Inflammatory macrophage treated with lipopolysaccharide for 4 hours (primary cell): Measurements from ENCODE around the gene FAM13B.
A peak's percentile ranks its signal among the peaks of the same experiment; 100 is the strongest.
"Not testable (repeated sequence)": the region's sequence is repeated elsewhere in the genome, so short reads cannot be mapped to it uniquely, and the experiment has no call there.

ENCODE experiments used
- DNase-seq: peaks from one replicate; pipeline ENCODE4 v3.0.0-alpha.2; 2020

Gene FAM13B

DNA sequence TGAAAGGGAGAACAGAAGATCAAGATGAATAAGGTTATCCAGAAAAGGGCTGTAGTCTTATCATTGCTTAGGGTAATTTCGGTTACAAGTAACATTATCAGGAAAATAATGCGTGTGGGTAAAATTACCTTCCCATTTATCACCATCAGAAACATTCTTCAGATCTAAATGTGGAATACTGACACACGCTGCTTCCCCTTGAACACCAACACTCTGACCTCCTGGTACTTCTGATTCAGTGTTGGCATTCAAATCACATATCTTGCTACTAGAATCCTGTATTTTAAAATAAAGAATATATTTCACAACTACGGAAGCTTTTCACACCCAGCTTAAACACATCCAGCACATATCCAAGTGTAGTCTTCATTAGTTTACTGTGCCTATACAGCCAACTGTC, 73.4 kb downstream of the FAM13B start:
- no peak for DNase-seq

DNA sequence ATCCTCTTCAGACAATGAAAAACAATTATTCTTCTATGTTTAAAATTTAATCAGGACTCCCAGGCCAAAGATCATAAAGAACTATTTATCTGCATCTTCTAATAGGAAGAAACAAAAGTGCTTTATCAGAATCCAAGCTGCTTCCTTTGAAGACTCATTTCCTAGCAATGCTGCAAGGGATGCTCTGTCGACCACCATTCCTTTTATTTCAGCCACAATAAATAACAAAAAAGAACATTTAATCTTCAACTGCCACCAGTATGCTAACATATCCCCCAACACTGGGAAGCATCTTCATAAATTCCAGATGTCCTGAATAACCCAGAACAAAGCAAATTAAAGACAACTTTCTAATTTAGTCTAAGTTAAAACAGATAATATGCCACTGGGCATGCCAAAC, 74.9 kb downstream of the FAM13B start:
- no peak for DNase-seq

DNA sequence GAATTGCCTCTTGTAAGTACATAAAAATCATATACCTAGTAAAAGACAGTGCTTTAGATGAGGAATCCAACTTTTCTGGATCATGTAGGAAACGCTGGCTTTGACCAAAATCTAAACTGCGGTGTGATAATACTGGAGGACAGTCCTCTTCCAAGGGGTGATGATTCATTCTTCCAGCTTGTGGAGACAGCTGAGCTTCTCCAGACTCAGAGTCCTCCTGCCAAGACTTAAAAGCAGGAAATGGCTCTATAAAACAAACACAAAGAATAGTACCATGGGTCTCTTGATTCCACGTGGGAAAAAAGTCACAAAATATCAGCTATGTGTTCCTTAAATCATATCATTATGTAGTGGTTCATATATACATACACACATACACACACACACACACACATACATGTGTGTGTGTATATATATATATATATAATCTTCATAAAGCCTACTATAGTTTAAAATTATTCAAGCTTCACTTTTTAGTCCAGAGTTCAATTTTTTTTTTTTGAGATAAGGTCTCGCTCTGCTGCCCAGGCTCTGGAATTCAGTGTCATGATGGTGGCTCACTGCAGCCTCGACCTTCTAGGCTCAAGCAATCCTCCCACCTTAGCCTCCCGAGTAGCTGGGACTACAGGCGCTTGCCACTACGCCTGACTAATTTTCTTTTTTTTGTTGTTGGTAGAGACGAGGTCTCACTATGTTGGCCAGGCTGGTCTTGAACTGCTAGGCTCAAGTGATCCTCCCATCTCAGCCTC, 78.6 kb downstream of the FAM13B start:
- no peak for DNase-seq

DNA sequence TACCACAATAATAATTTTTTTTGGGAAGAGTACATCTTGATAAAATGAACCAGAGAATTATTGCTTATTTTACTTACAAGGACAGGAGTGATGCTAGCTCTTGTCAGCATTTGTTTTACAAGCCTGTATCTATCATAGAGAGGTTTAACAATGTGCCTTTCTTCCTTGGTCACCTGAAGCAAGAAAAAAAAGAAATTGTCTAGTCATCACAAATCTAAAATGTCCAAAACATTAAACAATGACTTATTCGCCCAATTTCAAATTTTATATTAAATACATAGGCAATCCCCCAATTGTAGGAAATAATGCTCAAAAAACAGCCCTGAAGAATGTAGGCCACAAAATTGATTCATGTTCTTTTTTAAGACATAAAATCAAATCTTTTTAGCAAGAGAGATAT, 87.1 kb downstream of the FAM13B start:
- DNase-seq: no peak

DNA sequence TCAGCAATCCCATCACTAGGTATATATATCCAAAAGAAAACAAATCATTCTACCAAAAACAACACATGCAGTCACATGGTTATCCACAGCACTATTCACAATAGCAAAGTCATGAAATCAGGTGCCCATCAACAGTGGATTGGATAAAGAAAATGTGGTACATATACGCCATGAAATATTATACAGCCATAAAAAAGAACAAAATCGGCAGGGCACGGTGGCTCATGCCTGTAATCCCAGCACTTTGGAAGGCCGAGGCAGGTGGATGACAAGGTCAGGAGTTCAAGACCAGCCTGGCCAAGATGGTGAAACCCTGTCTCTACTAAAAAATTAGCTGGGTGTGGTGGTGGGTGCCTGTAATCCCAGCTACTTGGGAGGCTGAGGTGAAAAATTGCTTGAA, 88.6 kb downstream of the FAM13B start:
- DNase-seq: not testable (repeated sequence)

DNA sequence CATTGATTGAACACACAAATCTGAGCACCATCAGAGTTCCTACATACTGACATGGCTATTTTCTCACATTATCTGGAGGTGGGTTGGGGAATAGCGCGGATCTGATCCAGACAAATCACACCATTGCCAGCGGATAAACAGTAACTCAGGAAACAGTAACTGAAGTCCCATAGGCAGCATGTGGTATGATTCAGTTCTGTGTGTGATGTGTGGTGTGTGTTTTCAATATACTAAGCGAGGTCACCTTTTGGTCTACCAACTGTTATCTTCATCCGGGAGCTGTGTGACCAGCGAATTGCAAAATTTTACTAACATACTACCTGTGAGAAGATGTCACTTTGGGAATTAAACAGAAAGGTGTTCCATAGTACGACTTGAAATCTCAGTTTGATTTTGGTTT, 93.5 kb downstream of the FAM13B start:
- no peak for DNase-seq

DNA sequence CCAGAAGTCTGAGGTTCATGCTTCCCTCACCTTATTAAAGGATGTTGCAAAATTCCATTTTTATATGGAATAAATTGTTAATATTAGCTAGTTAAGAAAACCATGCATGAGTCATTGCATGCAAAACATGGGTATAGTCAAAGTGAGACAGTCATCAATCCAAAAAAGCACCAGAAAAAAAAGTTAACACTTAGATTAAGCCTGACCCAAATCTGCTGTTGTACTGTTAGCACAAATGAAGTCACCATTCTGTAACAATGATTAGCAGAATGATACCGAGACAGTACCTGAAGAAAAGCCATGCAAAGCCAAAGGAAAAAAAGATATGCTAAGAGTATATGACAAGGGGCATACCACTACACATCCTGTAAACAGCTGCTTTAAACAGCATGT, 94.1 kb downstream of the FAM13B start:
- no peak for DNase-seq

DNA sequence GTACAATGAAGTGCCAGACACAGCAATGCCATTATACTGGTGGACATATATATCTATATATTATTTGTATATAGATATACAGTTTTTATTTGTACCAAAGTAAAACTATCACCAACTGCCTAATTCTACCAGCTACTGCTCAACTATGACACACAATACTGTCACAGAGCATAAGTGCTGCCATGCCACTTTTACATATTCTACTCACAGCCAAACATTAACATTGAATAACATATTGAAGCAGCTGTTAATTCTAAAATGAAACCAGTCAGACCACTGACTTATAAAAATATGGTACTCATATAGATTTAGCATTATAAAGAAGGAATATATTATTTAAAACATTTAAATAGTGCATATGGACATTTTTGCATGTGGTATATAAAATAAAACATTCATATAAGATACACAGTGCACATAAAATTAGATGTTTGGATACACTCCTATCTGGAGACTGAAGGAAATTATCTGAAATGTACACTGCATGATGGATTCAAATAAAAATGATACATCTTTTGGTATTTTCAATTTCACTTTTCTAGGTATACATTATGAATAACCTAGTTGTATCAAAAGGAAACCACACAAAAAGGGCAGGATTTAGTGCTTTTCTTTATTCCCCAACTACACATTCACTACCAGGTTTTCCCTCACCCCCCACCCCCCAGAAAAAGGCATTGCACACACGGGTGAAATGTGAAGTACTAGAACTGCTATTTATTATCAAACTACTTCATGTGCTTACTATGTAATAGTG, 94.7 kb downstream of the FAM13B start:
- no peak for DNase-seq

DNA sequence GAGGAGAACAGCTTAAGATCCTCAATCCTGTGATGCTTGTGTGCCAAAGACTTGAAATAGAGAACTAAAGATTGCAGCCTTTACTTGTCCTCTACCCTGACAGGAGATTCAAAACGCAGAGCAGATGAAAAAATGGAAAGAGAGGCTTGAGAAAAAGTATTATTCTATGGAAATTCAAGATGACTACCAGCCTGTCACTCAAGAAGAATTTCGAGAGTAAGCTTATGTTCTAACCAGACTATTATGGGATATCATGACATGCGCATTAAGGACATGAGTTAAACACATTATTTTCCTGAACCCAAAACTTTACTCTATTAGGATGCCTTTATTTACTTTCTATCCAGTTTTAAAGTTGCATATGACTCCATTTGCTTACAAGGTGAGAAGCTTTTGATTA, 97.2 kb downstream of the FAM13B start:
- DNase-seq: no peak

DNA sequence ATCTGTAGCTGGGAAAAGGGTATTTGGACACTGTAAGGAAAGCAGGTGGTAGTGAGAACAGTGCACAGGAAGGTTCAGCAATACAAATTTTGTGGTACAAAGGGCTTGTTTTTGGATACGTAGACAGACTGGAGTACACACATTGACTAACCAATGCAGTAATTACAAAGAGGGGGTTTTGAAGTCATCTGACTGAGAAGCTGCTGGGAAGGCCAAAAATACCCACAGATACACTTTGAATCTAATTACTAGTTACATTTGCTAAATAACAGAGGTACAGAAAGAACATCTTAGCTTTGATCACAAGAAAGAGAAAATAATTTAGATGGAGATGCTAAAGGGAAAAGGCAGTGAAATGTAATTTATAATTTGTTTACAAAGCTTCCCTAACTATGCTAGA, 97.7 kb downstream of the FAM13B start:
- DNase-seq: no peak

DNA sequence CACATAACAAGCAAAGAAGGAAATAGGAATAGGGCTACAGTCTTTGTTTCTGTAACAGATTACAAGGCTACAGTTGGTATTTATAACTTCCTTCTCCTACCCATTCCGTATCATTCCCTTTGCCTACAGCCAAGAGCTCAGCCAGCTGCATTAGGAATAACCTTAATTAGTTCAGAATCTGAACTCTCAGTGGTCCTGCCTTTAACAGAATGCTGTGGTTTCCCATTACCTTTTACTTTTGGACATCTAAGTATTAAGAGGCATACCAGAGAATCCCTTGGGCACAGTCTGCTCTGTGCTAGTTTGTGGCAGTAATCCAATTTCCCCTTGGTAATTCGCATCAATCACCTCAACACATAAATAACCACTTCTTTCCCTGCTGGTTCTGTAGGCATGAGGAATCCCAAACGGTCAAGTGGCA, 99.4 kb downstream of the FAM13B start:
- DNase-seq: no peak

DNA sequence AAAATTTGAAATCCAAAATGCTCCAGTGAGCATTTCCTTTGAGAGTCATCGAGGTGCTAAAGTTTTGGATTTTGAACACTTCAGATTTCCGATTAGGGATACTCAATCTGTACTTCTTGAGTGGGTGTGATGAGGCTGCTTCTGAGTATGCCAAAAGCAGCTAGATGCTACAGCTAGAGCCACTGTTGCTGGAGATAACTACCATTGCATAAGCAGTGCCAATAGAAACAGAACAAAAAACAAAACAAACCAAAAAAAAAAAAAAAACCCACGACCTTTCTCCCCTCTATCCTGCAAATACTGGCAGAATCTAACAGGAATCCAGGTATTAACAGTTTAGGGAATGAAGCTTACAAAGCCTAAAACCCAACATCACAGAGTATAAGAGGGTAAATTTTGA, 100.1 kb downstream of the FAM13B start:
- DNase-seq: no peak

DNA sequence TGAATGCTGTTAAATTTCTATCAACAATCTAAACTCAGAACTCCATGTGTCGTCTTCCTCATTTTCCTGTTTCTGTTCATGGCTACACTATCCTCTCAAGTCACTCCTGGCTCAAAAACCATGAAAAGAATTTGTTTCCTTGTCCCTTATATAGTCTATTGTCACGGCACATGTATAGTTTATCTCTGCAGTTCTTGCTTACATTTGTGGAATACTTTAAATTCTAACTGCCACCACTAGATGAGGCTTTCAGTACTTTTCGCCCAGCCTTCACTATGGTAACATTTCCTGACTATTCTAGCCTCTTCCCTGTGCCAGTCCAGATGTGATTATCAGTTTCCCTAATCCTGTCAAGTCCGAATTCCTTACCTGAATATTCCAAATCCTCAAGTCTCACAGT, 109.0 kb downstream of the FAM13B start:
- no peak for DNase-seq

DNA sequence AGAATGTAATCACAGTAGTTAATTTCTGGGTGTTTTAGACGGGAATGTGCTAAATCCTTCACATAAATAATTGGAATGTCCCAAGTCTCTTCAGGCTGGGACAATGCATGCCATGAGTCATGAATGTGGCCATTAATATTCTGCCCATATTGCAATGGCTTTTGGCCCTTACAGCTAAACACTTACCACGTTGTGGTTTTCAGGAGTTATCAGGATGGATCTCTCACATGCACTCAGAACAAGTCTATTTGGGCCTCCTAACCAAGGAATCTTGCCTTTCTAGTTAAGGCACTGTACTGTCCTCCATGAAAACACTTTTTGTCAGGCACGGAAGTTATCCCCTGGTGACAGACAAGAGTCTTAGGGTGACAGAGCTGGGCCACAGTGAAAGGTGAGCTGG, 110.9 kb downstream of the FAM13B start:
- DNase-seq: no peak

DNA sequence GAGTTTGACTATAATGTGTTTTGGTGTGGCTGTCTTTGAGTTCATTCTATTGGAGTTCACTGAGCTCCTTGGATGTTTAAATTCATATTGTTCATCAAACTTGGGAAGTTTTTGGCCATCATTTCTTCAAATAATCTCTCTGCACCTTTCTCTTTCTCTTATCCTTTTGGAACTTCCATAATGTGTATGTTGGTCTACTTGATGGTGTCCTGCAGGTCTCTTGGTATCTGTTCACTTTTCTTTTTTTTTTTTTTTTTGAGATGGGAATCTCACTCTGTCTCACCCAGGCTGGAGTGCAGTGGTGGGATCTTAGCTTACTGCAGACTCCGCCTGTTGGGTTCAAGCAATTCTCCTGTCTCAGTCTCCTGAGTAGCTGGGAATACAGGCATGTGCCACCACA, 116.0 kb downstream of the FAM13B start:
- no peak for DNase-seq

DNA sequence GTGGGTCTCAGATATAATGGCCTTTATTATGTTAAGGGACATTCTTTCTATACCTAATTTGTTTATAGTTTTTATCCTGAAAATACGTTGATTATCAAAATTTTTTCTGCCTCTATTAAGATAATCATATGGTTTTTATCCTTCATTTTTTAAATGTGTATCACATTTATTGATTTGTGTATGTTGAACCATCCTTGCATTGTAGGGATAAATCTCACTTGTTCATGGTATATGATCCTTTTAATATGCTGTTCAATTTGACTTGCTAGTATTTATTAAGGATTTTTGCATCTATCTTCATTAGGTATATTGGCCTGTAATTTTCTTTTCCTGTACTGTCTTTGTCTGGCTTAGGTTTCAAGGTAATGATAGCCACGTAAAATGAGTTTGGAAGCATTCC, 118.1 kb downstream of the FAM13B start:
- DNase-seq: no peak

DNA sequence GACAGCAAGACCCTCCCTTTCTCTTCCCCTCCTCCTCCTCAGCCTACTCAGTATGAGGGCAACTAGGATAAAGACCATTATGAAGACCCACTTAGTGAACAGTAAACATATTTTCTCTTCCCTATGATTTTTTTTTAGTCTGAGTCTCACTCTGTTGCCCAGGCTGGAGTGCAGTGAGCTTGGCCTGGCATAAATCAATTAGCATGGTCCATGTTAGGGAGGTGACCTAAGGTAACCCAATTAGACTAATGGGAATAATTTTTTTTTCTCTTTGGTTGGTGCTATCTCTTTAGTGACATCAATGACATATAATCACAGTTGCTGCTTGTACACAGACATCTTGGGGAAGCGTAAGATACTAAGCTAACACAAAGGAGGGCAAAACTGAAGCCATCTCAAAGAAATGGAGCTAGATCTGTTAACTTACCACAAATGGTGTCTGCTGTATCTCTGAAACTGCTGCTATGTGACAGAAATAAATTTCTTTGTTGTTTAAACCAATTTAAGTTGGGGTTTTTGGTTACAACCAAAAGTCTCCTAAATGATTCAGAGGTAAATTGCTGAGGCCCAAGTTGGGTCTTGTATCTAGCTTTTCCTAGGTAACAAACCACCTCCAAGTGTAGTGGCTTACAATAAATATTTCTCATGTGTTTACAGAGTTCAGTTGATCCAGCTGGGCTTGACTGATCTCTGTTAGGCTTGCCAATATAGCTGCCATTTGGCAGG, 130.3 kb downstream of the FAM13B start:
- no peak for DNase-seq

DNA sequence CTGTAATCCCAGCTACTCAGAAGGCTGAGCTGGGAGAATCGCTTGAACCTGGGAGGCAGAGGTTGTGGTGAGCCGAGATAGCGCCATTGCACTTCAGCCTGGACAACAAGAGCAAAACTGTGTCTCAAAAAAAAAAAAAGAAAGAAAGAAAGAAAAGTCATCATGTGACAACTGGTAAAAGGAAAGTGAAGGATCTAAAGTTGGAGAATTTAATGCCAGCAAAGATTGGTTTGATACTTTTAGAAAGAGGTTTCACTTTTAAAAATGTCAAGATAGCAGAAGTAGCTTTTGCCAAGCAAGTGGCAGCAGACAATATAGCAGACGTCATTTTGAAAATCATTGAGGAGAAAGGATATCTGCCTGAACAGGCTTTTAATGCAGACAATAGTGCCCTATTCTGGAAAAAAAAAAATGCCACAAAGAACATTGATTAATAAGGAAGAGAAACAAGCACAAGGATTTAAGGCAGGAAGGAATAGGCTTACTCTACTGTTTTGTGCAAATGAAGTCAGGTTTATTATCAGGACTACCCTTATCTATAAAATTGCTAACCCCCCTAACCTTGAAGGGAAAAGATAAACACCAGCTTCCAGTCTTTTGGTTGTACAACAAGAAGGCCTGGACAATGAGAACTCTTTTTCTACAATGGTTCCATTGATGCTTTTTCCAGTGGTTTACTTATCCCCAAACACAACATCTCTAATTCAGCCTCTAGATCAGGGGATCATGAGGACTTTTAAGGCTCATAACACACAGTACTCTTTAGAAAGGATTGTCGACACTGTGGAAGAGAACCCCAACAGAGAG, 131.7 kb downstream of the FAM13B start:
- peak; percentile 58 for DNase-seq

DNA sequence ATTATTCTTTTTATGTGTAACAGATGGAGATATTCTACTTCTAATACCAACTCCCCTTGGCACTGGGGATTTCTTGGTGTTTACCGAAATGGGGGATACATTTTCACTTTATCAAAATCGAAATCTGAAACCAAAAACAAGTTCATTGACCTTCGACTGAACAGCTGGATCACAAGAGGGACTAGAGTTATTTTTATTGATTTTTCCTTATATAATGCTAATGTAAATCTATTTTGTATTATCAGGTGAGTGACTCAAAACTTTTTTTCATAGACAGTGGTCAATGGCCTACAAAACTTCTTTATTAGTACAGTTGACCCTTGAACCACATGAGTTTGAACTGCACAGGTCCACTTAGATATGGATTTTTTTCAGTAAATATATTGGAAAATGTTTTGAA, 133.4 kb downstream of the FAM13B start:
- no peak for DNase-seq

DNA sequence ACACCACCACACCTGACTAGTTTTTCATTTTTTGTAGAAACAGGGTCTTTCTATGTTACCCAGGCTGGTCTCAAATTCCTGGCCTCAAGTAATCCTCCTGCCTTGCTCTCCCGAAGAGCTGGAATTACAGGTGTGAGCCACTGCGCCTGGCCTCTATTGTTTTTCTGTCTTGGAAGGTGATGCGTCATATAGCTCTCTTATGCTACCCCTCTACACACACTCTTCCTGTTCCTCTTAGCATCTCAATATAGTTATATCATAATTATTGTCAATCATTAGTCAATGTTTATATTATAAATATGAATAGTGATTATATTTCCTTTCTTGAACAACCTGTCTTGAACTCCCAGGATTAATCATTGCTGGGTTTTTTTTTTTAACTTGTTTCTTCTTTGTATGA, 136.3 kb downstream of the FAM13B start:
- DNase-seq: no peak

DNA sequence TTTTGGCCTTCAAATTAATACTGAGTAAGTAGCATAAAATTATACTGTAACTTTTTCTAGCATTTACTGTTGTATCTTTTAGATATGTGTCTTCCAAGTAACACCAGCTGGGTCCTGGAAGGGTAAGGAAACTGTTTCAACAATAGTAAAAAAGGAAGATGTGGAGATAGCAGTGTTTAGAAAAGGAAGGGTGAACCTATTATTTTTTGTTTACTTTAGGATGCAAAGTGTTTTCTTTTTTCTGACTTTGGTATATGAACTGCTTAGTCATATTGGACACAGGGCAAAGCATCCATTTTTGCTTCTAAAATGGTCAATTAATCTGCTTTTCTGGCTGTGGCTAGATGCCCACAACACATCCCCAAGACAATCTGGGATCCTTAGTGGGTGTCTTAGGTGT, 138.3 kb downstream of the FAM13B start:
- DNase-seq: no peak

DNA sequence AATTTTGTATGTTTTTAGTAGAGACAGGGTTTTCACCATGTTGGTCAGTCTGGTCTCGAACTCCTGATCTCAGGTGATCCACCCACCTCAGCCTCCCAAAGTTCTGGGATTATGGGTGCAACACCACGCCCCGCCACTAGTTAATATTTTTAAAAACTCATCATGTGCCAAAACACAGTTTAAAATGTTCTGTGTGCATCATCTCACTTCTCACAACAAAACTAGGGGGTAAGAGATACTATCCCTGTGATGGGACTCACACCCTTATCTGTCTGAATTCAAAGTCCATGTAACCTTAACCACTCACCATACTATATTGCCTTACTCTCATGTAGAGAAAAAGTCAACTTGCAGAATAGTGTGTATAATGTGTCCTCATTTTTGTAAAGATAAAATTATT, 141.0 kb downstream of the FAM13B start:
- DNase-seq: no peak

DNA sequence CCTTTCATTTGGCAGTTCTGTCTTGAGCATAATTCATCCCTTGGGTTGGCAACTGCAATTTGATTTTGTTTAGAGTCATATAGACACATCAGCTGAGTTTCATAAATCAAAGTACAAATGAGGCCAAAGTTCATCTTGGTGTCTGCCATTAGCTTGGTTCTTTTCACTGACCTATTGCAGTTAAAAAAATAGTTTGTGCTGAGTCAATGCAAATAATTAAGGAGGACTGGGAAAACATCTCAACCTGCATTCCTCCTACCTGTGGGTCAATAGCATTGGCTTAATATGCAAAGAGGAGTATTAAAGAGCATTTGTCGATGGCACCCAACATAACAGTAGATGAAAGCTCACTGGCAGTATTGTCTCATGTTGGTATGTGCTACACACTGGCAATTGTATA, 142.0 kb downstream of the FAM13B start:
- no peak for DNase-seq
